T-helper 2 cell (primary cell): ENCODE measurements around the gene TMPRSS11D.

Experiments
- DNase-seq, 5 experiments: peaks; one replicate each; pipeline versions ENCODE4 v3.0.0 to v3.0.0-alpha.2; 2012 to 2022

The TMPRSS11D gene

GRCh38 chr4:67884701-67885100, 899 bp upstream of the TMPRSS11D start:
- DNase-seq, result no peak

- DNase-seq, result no peak
Measured at GRCh38 chr4:67883458-67883857, 344 bp downstream of the TMPRSS11D start.

- DNase-seq, result no peak
Measured at GRCh38 chr4:67880866-67881610, 2.8 kb downstream of the TMPRSS11D start.

GRCh38 chr4:67879486-67879885, 4.3 kb downstream of the TMPRSS11D start:
- no peak for DNase-seq

- DNase-seq, result no peak
Measured at GRCh38 chr4:67877086-67877485, 6.7 kb downstream of the TMPRSS11D start.

- no peak for DNase-seq
Measured at GRCh38 chr4:67874986-67875385, 8.8 kb downstream of the TMPRSS11D start.

GRCh38 chr4:67873116-67873515, 10.7 kb downstream of the TMPRSS11D start:
- no peak for DNase-seq

- peak in 1 of 5 experiments; percentile 34 for DNase-seq
Measured at GRCh38 chr4:67871867-67872266, 11.9 kb downstream of the TMPRSS11D start.

- DNase-seq, result no peak
Measured at GRCh38 chr4:67869580-67870190, 14.1 kb downstream of the TMPRSS11D start.

GRCh38 chr4:67861513-67861912, 22.3 kb downstream of the TMPRSS11D start:
- DNase-seq, result no peak

- DNase-seq, result no peak
Measured at GRCh38 chr4:67853336-67853735, 30.5 kb downstream of the TMPRSS11D start.

- no peak for DNase-seq
Measured at GRCh38 chr4:67820903-67821302, 62.9 kb downstream of the TMPRSS11D start.

GRCh38 chr4:67810011-67810410, 73.8 kb downstream of the TMPRSS11D start:
- no peak for DNase-seq

- DNase-seq, result no peak
Measured at GRCh38 chr4:67809502-67809901, 74.3 kb downstream of the TMPRSS11D start.

- DNase-seq, result no peak
Measured at GRCh38 chr4:67796810-67797209, 87.0 kb downstream of the TMPRSS11D start.

GRCh38 chr4:67790721-67791120, 93.1 kb downstream of the TMPRSS11D start:
- no peak for DNase-seq

- no peak for DNase-seq
Measured at GRCh38 chr4:67787311-67787710, 96.5 kb downstream of the TMPRSS11D start.

GRCh38 chr4:67785528-67785927, 98.3 kb downstream of the TMPRSS11D start:
- DNase-seq, result no peak

- peak in 1 of 5 experiments; percentile 29 for DNase-seq
Measured at GRCh38 chr4:67779631-67780030, 104.2 kb downstream of the TMPRSS11D start.

GRCh38 chr4:67776746-67777145, 107.1 kb downstream of the TMPRSS11D start:
- no peak for DNase-seq
